ENCODE data around the gene PHLDB1. TPM values are rescaled to one million over a fixed set of nuclear protein-coding genes. Genes with fewer than 3 reads are reported as not detected.

Gene PHLDB1
- total RNA-seq, 1 experiment from 2014 or later: 37.1 TPM

DNA sequence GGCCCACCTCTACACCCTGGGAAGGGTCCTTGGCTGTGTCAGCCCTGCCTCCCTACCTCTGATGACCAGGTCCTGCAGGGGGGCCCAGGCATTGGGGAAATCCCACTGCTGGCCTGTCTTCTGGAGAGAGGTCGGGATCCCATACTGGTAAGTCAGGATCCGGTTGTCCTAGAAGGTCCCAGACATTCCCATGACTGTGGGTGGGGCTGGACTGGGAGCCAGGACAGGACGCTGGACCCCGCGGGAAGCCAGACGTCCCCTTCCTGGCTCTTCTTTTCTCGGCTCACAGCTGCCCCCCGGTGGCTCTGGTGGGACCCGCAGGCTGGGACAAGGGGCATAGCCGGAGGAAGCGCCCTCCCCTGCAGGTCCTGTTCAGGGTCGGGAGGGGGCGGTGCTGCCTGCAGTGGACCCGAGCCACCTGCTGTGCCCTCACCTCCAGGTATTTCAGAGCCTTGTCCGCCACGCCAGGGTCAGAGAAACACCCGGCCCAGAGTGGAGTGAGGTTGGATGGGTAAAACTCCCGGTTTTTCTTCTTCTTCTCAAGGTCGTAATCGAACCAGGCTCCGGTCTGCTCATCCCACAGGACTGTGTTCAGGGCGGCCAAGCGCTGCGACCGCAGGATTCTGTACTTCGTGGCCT lies 52.0 kb downstream of the PHLDB1 start:
- no TSS peak for BruUV-seq (replicated peaks)
- intact Hi-C loops (cut with micrococcal nuclease; ENCODE audit: unreplicated experiment): loop anchor here (5.0 kb wide), 1 partner anchor 52 kb away; the partner anchor contains the start of gene PHLDB1
- TF ChIP-seq, protein P1, sequence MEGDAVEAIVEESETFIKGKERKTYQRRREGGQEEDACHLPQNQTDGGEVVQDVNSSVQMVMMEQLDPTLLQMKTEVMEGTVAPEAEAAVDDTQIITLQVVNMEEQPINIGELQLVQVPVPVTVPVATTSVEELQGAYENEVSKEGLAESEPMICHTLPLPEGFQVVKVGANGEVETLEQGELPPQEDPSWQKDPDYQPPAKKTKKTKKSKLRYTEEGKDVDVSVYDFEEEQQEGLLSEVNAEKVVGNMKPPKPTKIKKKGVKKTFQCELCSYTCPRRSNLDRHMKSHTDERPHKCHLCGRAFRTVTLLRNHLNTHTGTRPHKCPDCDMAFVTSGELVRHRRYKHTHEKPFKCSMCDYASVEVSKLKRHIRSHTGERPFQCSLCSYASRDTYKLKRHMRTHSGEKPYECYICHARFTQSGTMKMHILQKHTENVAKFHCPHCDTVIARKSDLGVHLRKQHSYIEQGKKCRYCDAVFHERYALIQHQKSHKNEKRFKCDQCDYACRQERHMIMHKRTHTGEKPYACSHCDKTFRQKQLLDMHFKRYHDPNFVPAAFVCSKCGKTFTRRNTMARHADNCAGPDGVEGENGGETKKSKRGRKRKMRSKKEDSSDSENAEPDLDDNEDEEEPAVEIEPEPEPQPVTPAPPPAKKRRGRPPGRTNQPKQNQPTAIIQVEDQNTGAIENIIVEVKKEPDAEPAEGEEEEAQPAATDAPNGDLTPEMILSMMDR (IDR thresholded peaks at IDR 0.05; ENCODE audit: unreplicated experiment): peak; percentile 80
- peak; percentile 93 for DNase-seq
- H3K4me1 Mint-ChIP-seq (ENCODE audit: low read depth, unreplicated experiment): no peaks in the 10 kb centered on the region
- no peak overlapping the region for H3K4me3 Mint-ChIP-seq (ENCODE audit: low read depth, unreplicated experiment)
- CTCF ChIA-PET: interaction anchor here (1.4 kb wide), 1 partner anchor 53 kb away, joined by 4 read pairs; the partner anchor contains the start of gene PHLDB1
- no peak overlapping the region for H3K27ac Mint-ChIP-seq (ENCODE audit: unreplicated experiment)
- peaks cover 10% of the 10 kb centered on the region for H3K36me3 Mint-ChIP-seq (ENCODE audit: insufficient read depth, unreplicated experiment)
- H3K9me3 Mint-ChIP-seq (ENCODE audit: low read depth, unreplicated experiment): no peaks in the 10 kb centered on the region
- no peaks in the 10 kb centered on the region for H3K27me3 Mint-ChIP-seq (ENCODE audit: unreplicated experiment)

DNA sequence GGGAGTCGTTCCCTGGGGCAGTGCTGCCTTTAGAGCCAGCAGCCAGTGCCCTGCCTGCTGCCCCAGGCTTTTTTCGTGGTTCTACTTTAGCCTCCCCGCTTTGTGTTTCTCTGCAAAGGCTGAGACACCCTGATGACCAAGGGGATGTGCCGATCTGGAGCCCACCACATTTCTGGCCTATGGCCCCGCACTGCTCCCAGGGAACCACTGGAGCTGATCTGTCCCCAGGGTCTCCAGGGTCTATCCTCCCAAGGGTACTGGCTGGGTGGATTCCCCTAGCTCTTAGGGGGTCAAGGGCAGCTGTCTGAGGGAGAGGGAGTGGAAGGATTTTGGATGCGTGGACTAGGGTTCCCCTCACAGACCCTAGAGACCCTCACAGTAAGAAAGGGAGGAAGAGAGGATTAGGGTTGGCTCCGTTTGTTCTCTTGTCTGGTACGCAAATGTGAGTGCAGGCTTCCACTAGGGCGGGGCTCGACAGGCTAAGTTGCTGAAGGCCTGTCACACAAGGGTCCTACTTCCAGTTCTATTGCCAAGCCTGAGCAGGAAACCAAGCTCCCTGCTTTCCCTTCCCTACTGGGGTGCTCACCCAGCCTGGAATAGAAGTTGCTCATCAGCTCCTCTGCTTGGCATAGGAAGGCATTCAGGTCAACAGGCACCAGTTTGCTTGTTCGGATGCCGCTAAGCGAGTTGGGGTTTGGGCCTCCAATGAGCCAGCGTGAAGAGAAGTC lies 52.7 kb downstream of the PHLDB1 start:
- TF ChIP-seq, protein P1 (IDR thresholded peaks at IDR 0.05; ENCODE audit: unreplicated experiment): no peak
- no TSS peak for BruUV-seq (replicated peaks)
- H3K9me3 Mint-ChIP-seq (ENCODE audit: low read depth, unreplicated experiment): no peaks in the 10 kb centered on the region
- no peak overlapping the region for H3K27ac Mint-ChIP-seq (ENCODE audit: unreplicated experiment)
- H3K4me3 Mint-ChIP-seq (ENCODE audit: low read depth, unreplicated experiment): no peak overlapping the region
- no peaks in the 10 kb centered on the region for H3K4me1 Mint-ChIP-seq (ENCODE audit: low read depth, unreplicated experiment)
- no peaks in the 10 kb centered on the region for H3K27me3 Mint-ChIP-seq (ENCODE audit: unreplicated experiment)
- peaks cover 10% of the 10 kb centered on the region for H3K36me3 Mint-ChIP-seq (ENCODE audit: insufficient read depth, unreplicated experiment)
- CTCF ChIA-PET: interaction anchor here (0.6 to 1.9 kb wide), 3 partner anchors 39 to 75 kb away, joined by 4 to 7 read pairs (median 4); partner anchors contain the start of gene PHLDB1
- no peak for DNase-seq
- intact Hi-C loops (cut with micrococcal nuclease; ENCODE audit: unreplicated experiment): loop anchor here (5.0 kb wide), 1 partner anchor 53 kb away; the partner anchor contains the start of gene PHLDB1

DNA sequence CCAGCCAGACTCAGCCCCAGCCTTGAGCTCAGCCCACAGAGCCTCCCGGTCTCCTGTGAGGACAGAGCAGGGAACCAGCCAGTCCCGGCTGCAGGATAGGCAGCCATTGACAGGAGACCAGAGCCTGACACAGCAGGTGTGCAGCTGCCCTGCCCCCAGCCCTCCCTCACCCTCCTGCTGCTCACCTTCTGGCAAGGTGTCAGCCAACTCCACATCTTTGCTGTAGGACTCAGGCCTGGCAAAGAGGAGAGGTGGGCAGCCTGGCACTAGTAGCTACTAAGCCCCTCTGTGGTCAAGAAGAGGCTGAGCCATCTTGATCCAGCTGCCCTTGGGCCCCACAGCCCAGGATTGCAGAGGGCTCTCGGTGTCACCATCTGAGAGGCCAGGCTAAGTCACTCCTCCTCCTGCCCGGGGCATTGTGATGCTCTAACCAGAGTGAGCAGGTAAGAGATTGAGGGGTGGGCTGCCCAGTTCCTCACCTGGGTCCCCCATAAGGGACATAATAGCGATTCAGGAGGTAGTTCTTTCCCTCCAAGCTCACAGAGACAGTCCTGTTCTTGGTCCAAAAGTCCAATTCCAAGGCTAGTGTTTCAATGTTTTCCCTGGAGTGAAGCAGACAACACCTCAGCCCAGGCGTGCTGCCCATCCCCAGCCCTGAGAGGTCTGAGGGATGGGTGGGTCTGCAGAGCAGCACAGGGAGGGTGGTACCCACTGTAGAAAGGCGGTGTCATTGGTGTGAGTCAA lies 53.4 kb downstream of the PHLDB1 start:
- H3K4me1 Mint-ChIP-seq (ENCODE audit: low read depth, unreplicated experiment): no peaks in the 10 kb centered on the region
- H3K4me3 Mint-ChIP-seq (ENCODE audit: low read depth, unreplicated experiment): no peak overlapping the region
- CTCF ChIA-PET: interaction anchor here (0.6 to 1.9 kb wide), 2 partner anchors 39 to 75 kb away, joined by 4 to 7 read pairs; no protein-coding TSS in a partner anchor
- TF ChIP-seq, protein P1 (IDR thresholded peaks at IDR 0.05; ENCODE audit: unreplicated experiment): no peak
- H3K27me3 Mint-ChIP-seq (ENCODE audit: unreplicated experiment): no peaks in the 10 kb centered on the region
- no peaks in the 10 kb centered on the region for H3K9me3 Mint-ChIP-seq (ENCODE audit: low read depth, unreplicated experiment)
- no peak for DNase-seq
- intact Hi-C loops (cut with micrococcal nuclease; ENCODE audit: unreplicated experiment): no loop called here
- BruUV-seq (replicated peaks): no TSS peak
- no peak overlapping the region for H3K27ac Mint-ChIP-seq (ENCODE audit: unreplicated experiment)
- H3K36me3 Mint-ChIP-seq (ENCODE audit: insufficient read depth, unreplicated experiment): peaks cover 10% of the 10 kb centered on the region
